ENCODE results near the gene TRMT10B.

The TRMT10B gene

GRCh38 chr9:37798677-37799076 lies 45.1 kb downstream of the TRMT10B start:
- TF ChIP-seq TAF1 (IDR thresholded peaks at IDR 0.05; ENCODE audit: borderline replicate concordance, insufficient read depth, low read length) (no peak), REST (IDR thresholded peaks at IDR 0.05; ENCODE audit: insufficient read depth in 1 of 2, low read depth in 2 of 2, low read length in 2 of 2) (no peak), FOXP2 (optimal IDR thresholded peaks at IDR 0.05; ENCODE audit: borderline replicate concordance, extremely low read depth, extremely low read length, insufficient read depth) (no peak), POLR2AphosphoS5 (IDR thresholded peaks at IDR 0.05; ENCODE audit: low read depth, low read length) (no peak), SIN3A (IDR thresholded peaks at IDR 0.05; ENCODE audit: borderline replicate concordance, insufficient read depth, low read length) (no peak)

GRCh38 chr9:37800631-37801286 lies 47.2 kb downstream of the TRMT10B start, which contains the start of gene DCAF10:
Gene DCAF10 (plus strand): TSS chr9:37800797. CDS start chr9:37800867, 70 bp downstream.
- TF ChIP-seq TAF1 (IDR thresholded peaks at IDR 0.05; ENCODE audit: borderline replicate concordance, insufficient read depth, low read length) (peak; percentile 96), SIN3A (IDR thresholded peaks at IDR 0.05; ENCODE audit: borderline replicate concordance, insufficient read depth, low read length) (0 out of 2 replicates have a peak, but pooled peaks have one; percentile 12), POLR2AphosphoS5 (IDR thresholded peaks at IDR 0.05; ENCODE audit: low read depth, low read length) (peak; percentile 86), REST (IDR thresholded peaks at IDR 0.05; ENCODE audit: insufficient read depth in 1 of 2, low read depth in 2 of 2, low read length in 2 of 2) (peak in 1 of 2 experiments; percentile 48; a peak in 1 of 4 replicates), FOXP2 (optimal IDR thresholded peaks at IDR 0.05; ENCODE audit: borderline replicate concordance, extremely low read depth, extremely low read length, insufficient read depth) (peak; percentile 81)

- TF ChIP-seq TAF1 (IDR thresholded peaks at IDR 0.05; ENCODE audit: borderline replicate concordance, insufficient read depth, low read length) (no peak), POLR2AphosphoS5 (IDR thresholded peaks at IDR 0.05; ENCODE audit: low read depth, low read length) (no peak), REST (IDR thresholded peaks at IDR 0.05; ENCODE audit: insufficient read depth in 1 of 2, low read depth in 2 of 2, low read length in 2 of 2) (no peak), FOXP2 (optimal IDR thresholded peaks at IDR 0.05; ENCODE audit: borderline replicate concordance, extremely low read depth, extremely low read length, insufficient read depth) (no peak), SIN3A (IDR thresholded peaks at IDR 0.05; ENCODE audit: borderline replicate concordance, insufficient read depth, low read length) (no peak)
Observed at GRCh38 chr9:37801287-37801850, 47.8 kb downstream of the TRMT10B start.

GRCh38 chr9:37801959-37802711 lies 48.5 kb downstream of the TRMT10B start:
- no peak for TF ChIP-seq FOXP2 (optimal IDR thresholded peaks at IDR 0.05; ENCODE audit: borderline replicate concordance, extremely low read depth, extremely low read length, insufficient read depth)
- TF ChIP-seq POLR2AphosphoS5 (IDR thresholded peaks at IDR 0.05; ENCODE audit: low read depth, low read length) = no peak
- no peak for TF ChIP-seq TAF1 (IDR thresholded peaks at IDR 0.05; ENCODE audit: borderline replicate concordance, insufficient read depth, low read length)
- TF ChIP-seq REST (IDR thresholded peaks at IDR 0.05; ENCODE audit: insufficient read depth in 1 of 2, low read depth in 2 of 2, low read length in 2 of 2) = no peak
- TF ChIP-seq SIN3A (IDR thresholded peaks at IDR 0.05; ENCODE audit: borderline replicate concordance, insufficient read depth, low read length) = no peak
